ENCODE measurements around the gene ATP5PF. TPM values are rescaled to one million over a fixed set of nuclear protein-coding genes. Genes with fewer than 3 reads are reported as not detected.
"Not testable (repeated sequence)": the region's sequence is repeated elsewhere in the genome, so short reads cannot be mapped to it uniquely, and the experiment has no call there.

The ATP5PF gene
- total RNA-seq, 1 experiment from 2014 or later = 132 TPM

DNA sequence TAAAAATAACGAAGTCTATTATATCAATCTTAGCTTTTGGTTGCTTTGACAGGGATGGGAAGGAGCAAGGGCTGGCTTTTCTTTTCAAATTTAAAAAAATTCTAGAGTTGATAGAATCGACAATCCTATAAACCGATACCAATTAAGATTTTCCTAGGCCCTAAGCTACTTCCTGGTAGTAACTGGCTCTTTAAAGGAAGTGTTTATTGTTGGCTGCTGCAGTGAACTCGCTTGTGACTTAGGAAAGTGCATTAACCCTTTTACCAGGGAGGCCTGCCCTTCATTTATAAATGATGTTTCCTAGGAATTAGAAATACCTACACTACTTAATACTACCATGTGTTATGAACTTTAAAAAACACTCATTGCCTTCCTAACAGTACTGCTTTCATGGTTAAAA is 33.2 kb downstream of the ATP5PF start (continued):
- no peak for TF ChIP-seq SRF (IDR thresholded peaks at IDR 0.05; ENCODE audit: low read depth)

DNA sequence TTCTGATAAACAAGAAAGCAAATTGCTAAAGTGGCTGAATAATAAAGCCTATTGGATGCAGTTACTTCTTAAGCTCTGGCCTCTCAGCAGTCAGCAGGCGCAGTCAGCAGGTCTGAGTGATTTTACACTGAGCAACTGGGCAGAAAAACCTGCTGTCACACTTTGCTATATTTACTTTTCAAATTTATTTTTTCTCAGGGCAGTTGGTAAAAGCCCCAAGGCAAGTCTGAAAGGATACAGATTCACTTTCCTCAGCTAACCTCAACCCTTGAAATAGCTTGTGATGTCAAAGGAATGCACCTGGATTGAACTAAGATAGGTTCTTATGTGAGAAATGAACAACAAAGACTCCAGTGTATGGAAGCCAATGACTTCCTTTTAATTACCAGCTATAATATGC is 34.0 kb downstream of the ATP5PF start:
- BruUV-seq (replicated peaks) = no TSS peak
- Histone ChIP-seq H3K9ac (ENCODE audit: low read length) (no peak overlapping the region), H3K4me1 (ENCODE audit: control insufficient read depth in 1 of 2, insufficient read depth in 2 of 2, low read length in 2 of 2) (no peaks in the 10 kb centered on the region), H3K9me2 (ENCODE audit: insufficient read depth) (no peaks in the 10 kb centered on the region), H4K20me1 (ENCODE audit: insufficient read depth) (no peaks in the 10 kb centered on the region), H3K4me3 (replicated peaks in 1 of 2; ENCODE audit: low read depth in 1 of 2, low read length in 2 of 2) (no peak overlapping the region), H3K36me3 (ENCODE audit: control insufficient read depth in 1 of 2, insufficient read depth in 2 of 2, low read length in 2 of 2) (no peaks in the 10 kb centered on the region), H3K27me3 (ENCODE audit: insufficient read depth, low read length) (no peaks in the 10 kb centered on the region), H3K79me2 (ENCODE audit: insufficient read depth, low read length) (no peaks in the 10 kb centered on the region), H3K9me3 (ENCODE audit: control insufficient read depth in 1 of 2, insufficient read depth in 1 of 2, low read depth in 1 of 2, low read length in 2 of 2) (no peaks in the 10 kb centered on the region), H3K27ac (ENCODE audit: low read depth, low read length) (no peak overlapping the region), H2AFZ (ENCODE audit: low read depth, low read length, poor library complexity, severe bottlenecking) (no peak overlapping the region), H3K4me2 (ENCODE audit: low read length) (no peak overlapping the region)
- intact Hi-C loops (cut with micrococcal nuclease) = no loop called here
- RAD21 ChIA-PET (ENCODE audit: low non-redundant PET in 1 of 2, low total read pairs in 2 of 2, uncharacterized antibody in 2 of 2, unreplicated experiment in 2 of 2) = no interaction called here
- no peak for DNase-seq (ENCODE audit: low read depth, low spot score)
- no peak for ATAC-seq
- POLR2A ChIA-PET = no interaction called here
- CTCF ChIA-PET = no interaction called here
- TF ChIP-seq FOSL1 (IDR thresholded peaks at IDR 0.05; ENCODE audit: low read depth) (no peak), YY1 (IDR thresholded peaks at IDR 0.05; ENCODE audit: extremely low read depth, insufficient replicate concordance, low read depth, low read length) (no peak), EGR1 (IDR thresholded peaks at IDR 0.05; ENCODE audit: low read depth) (no peak), RAD21 (IDR thresholded peaks at IDR 0.05; ENCODE audit: low read depth) (no peak), SP1 (IDR thresholded peaks at IDR 0.05; ENCODE audit: low read depth) (no peak), ZBTB33 (IDR thresholded peaks at IDR 0.05; ENCODE audit: extremely low read depth, insufficient replicate concordance, low read length) (no peak), SIN3A (IDR thresholded peaks at IDR 0.05; ENCODE audit: low read depth) (no peak), CBX3 (IDR thresholded peaks at IDR 0.05; ENCODE audit: low read depth) (no peak), ZNF274 (IDR thresholded peaks at IDR 0.05; ENCODE audit: low read depth, low read length) (no peak), JUND (IDR thresholded peaks at IDR 0.05) (no peak), TCF7L2 (IDR thresholded peaks at IDR 0.05; ENCODE audit: borderline replicate concordance, extremely low read depth, insufficient read depth, insufficient read length) (no peak), ZFX (IDR thresholded peaks at IDR 0.05) (no peak)
- TF ChIP-seq, protein P1, sequence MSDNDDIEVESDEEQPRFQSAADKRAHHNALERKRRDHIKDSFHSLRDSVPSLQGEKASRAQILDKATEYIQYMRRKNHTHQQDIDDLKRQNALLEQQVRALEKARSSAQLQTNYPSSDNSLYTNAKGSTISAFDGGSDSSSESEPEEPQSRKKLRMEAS (IDR thresholded peaks at IDR 0.05) = no peak
- TF ChIP-seq, protein P2, sequence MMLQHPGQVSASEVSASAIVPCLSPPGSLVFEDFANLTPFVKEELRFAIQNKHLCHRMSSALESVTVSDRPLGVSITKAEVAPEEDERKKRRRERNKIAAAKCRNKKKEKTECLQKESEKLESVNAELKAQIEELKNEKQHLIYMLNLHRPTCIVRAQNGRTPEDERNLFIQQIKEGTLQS (IDR thresholded peaks at IDR 0.05) = no peak
- TF ChIP-seq, protein P3, sequence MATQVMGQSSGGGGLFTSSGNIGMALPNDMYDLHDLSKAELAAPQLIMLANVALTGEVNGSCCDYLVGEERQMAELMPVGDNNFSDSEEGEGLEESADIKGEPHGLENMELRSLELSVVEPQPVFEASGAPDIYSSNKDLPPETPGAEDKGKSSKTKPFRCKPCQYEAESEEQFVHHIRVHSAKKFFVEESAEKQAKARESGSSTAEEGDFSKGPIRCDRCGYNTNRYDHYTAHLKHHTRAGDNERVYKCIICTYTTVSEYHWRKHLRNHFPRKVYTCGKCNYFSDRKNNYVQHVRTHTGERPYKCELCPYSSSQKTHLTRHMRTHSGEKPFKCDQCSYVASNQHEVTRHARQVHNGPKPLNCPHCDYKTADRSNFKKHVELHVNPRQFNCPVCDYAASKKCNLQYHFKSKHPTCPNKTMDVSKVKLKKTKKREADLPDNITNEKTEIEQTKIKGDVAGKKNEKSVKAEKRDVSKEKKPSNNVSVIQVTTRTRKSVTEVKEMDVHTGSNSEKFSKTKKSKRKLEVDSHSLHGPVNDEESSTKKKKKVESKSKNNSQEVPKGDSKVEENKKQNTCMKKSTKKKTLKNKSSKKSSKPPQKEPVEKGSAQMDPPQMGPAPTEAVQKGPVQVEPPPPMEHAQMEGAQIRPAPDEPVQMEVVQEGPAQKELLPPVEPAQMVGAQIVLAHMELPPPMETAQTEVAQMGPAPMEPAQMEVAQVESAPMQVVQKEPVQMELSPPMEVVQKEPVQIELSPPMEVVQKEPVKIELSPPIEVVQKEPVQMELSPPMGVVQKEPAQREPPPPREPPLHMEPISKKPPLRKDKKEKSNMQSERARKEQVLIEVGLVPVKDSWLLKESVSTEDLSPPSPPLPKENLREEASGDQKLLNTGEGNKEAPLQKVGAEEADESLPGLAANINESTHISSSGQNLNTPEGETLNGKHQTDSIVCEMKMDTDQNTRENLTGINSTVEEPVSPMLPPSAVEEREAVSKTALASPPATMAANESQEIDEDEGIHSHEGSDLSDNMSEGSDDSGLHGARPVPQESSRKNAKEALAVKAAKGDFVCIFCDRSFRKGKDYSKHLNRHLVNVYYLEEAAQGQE (IDR thresholded peaks at IDR 0.05; ENCODE audit: low read depth) = no peak

- not testable (repeated sequence) for DNase-seq (ENCODE audit: low read depth, low spot score)
Observed at GRCh38 chr21:25695461-25695860, 39.2 kb downstream of the ATP5PF start.

More at GRCh38 chr21:25695461-25695860, 39.2 kb downstream of the ATP5PF start:
- ATAC-seq; BruUV-seq (replicated peaks); H3K4me2 ChIP-seq (ENCODE audit: low read length); H2AFZ ChIP-seq (ENCODE audit: low read depth, low read length, poor library complexity, severe bottlenecking); H3K4me1 ChIP-seq (ENCODE audit: control insufficient read depth in 1 of 2, insufficient read depth in 2 of 2, low read length in 2 of 2); H3K9me3 ChIP-seq (ENCODE audit: control insufficient read depth in 1 of 2, insufficient read depth in 1 of 2, low read depth in 1 of 2, low read length in 2 of 2); H3K36me3 ChIP-seq (ENCODE audit: control insufficient read depth in 1 of 2, insufficient read depth in 2 of 2, low read length in 2 of 2); H3K9ac ChIP-seq (ENCODE audit: low read length); RAD21 ChIA-PET (ENCODE audit: low non-redundant PET in 1 of 2, low total read pairs in 2 of 2, uncharacterized antibody in 2 of 2, unreplicated experiment in 2 of 2); POLR2A ChIA-PET; H3K27me3 ChIP-seq (ENCODE audit: insufficient read depth, low read length); H3K4me3 ChIP-seq (replicated peaks in 1 of 2; ENCODE audit: low read depth in 1 of 2, low read length in 2 of 2); H3K27ac ChIP-seq (ENCODE audit: low read depth, low read length); H4K20me1 ChIP-seq (ENCODE audit: insufficient read depth); CTCF ChIA-PET; intact Hi-C loops (cut with micrococcal nuclease); H3K9me2 ChIP-seq (ENCODE audit: insufficient read depth); H3K79me2 ChIP-seq (ENCODE audit: insufficient read depth, low read length): not testable (repeated sequence)
